HCT116 (cell line): ENCODE measurements around the gene RPL15. TPM values are rescaled to one million over a fixed set of nuclear protein-coding genes. Genes with fewer than 3 reads are reported as not detected.

Experiments used
- ATAC-seq: fragments of 200-7000 bp; cut with Tn5 transposase; 2 replicates; pipeline ENCODE4 v1.9.1; 2020; ENCODE audit warnings: mild to moderate bottlenecking, moderate library complexity
- BruUV-seq: library from RNA; stranded (reverse); fragments of 400-500 nt; replicated peaks from 2 replicates; lab custom pipeline; 2021; lab: Mats Ljungman, UMichigan
- CTCF ChIA-PET: fragments of 300-600 bp; sonication (Branson Sonifier 250); formaldehyde crosslinking; loops from one replicate; lab custom pipeline; 2021; ENCODE audit warnings: antibody characterized with exemption; lab: Charles Lee
- POLR2A ChIA-PET: fragments of 300-600, 350-600 bp; sonication (Branson Sonifier 250); formaldehyde crosslinking; loops from one replicate; lab custom pipeline; 2021; ENCODE audit warnings: antibody characterized with exemption; lab: Charles Lee
- RAD21 ChIA-PET, 2 experiments: fragments of 300-600 bp; sonication (Branson Sonifier 250); formaldehyde crosslinking; loops; one replicate each; lab custom pipeline; 2023; ENCODE audit warnings: low total read pairs in 2 of 2; ENCODE audit not compliant: uncharacterized antibody in 2 of 2, unreplicated experiment in 2 of 2, low non-redundant PET in 1 of 2; lab: Charles Lee
- DNase-seq: peaks from one replicate; pipeline ENCODE4 v3.0.0-alpha.2; 2010; ENCODE audit warnings: low read depth, low spot score
- H2AFZ ChIP-seq: fragments of 200-600 bp; shearing (Covaris generic), sonication (generic); 2 replicates; pipeline ENCODE4 v1.6.1; 2017; ENCODE audit warnings: low read depth, mixed run types, mixed read lengths, antibody characterized with exemption, low read length; ENCODE audit not compliant: poor library complexity, severe bottlenecking
- H3K27ac ChIP-seq: 2 replicates; pipeline ENCODE4 v1.5.1; 2012; ENCODE audit warnings: low read depth, low read length
- H3K27me3 ChIP-seq: fragments of 200-600 bp; sonication (generic); 2 replicates; pipeline ENCODE4 v1.6.1; 2016; ENCODE audit warnings: mixed run types, low read length, mixed read lengths; ENCODE audit not compliant: insufficient read depth
- H3K36me3 ChIP-seq, 2 experiments: fragments of 200-500 bp in 1 of 2; fragments of 200-600 bp in 1 of 2; sonication (Bioruptor generic) in 1 of 2; sonication (generic) in 1 of 2; 2 replicates each; pipeline versions ENCODE4 v1.5.1 to v1.6.1; 2014 to 2016; ENCODE audit warnings: low read length in 2 of 2, inconsistent platforms in 1 of 2, mixed read lengths in 1 of 2, mixed run types in 1 of 2; ENCODE audit not compliant: insufficient read depth in 2 of 2, control insufficient read depth in 1 of 2
- H3K4me1 ChIP-seq, 2 experiments: fragments of 200-600 bp in 1 of 2; sonication (generic) in 1 of 2; 2 replicates each; pipeline versions ENCODE4 v1.5.1 to v1.6.1; 2012 to 2017; ENCODE audit warnings: low read length in 2 of 2, inconsistent platforms in 1 of 2, mild to moderate bottlenecking in 1 of 2, mixed read lengths in 1 of 2, mixed run types in 1 of 2, moderate library complexity in 1 of 2; ENCODE audit not compliant: insufficient read depth in 2 of 2, control insufficient read depth in 1 of 2
- H3K4me2 ChIP-seq: fragments of 200-600 bp; sonication (generic); 2 replicates; pipeline ENCODE4 v1.6.1; 2017; ENCODE audit warnings: mixed run types, low read length, mixed read lengths
- H3K4me3 ChIP-seq, 2 experiments: fragments of 200-600 bp in 1 of 2; sonication (generic) in 1 of 2; replicated peaks in 1 of 2; 2 replicates each; pipeline ENCODE4 v1.5.1; 2011 to 2016; ENCODE audit warnings: low read length in 2 of 2, control low read depth in 1 of 2, low read depth in 1 of 2, mild to moderate bottlenecking in 1 of 2, mixed read lengths in 1 of 2, mixed run types in 1 of 2
- H3K79me2 ChIP-seq: fragments of 200-600 bp; sonication (generic); 2 replicates; pipeline ENCODE4 v1.6.1; 2017; ENCODE audit warnings: mild to moderate bottlenecking, mixed run types, low read length, moderate library complexity, mixed read lengths; ENCODE audit not compliant: insufficient read depth
- H3K9ac ChIP-seq: fragments of 200-600 bp; sonication (generic); 2 replicates; pipeline ENCODE4 v1.6.1; 2016; ENCODE audit warnings: low read length, mixed read lengths
- H3K9me2 ChIP-seq: fragments of 200-600 bp; sonication (generic), shearing (Covaris generic); 2 replicates; pipeline ENCODE4 v1.6.1; 2017; ENCODE audit warnings: mixed run types, mild to moderate bottlenecking, moderate library complexity; ENCODE audit not compliant: insufficient read depth
- H3K9me3 ChIP-seq, 2 experiments: fragments of 200-500 bp in 1 of 2; fragments of 200-600 bp in 1 of 2; sonication (Bioruptor generic) in 1 of 2; sonication (generic) in 1 of 2; 2 replicates each; pipeline ENCODE4 v1.6.1; 2014 to 2017; ENCODE audit warnings: low read length in 2 of 2, mixed read lengths in 2 of 2, inconsistent platforms in 1 of 2, low read depth in 1 of 2, mild to moderate bottlenecking in 1 of 2, mixed run types in 1 of 2, moderate library complexity in 1 of 2; ENCODE audit not compliant: control insufficient read depth in 1 of 2, insufficient read depth in 1 of 2
- H4K20me1 ChIP-seq: fragments of 200-600 bp; sonication (generic), shearing (Covaris generic); 2 replicates; pipeline ENCODE4 v1.6.1; 2017; ENCODE audit warnings: mixed run types, mild to moderate bottlenecking, moderate library complexity; ENCODE audit not compliant: insufficient read depth
- ATF3 ChIP-seq: IDR thresholded peaks from 2 replicates; pipeline ENCODE4 v1.6.1; 2012
- CEBPB ChIP-seq: IDR thresholded peaks from 2 replicates; pipeline ENCODE4 v1.6.1; 2012; ENCODE audit warnings: low read depth
- EZH2 ChIP-seq: fragments of 200-600 bp; sonication (generic); IDR thresholded peaks from 2 replicates; pipeline ENCODE4 v1.6.1; 2017; ENCODE audit warnings: antibody characterized with exemption, mixed run types
- EZH2phosphoT487 ChIP-seq: fragments of 200-600 bp; IDR thresholded peaks from 2 replicates; pipeline ENCODE4 v1.6.1; 2018; ENCODE audit warnings: antibody characterized with exemption, borderline replicate concordance
- JUND ChIP-seq: IDR thresholded peaks from 2 replicates; pipeline ENCODE4 v1.6.1; 2012
- POLR2A ChIP-seq: IDR thresholded peaks from 2 replicates; pipeline ENCODE4 v1.7.0; 2011; ENCODE audit warnings: borderline replicate concordance; ENCODE audit not compliant: insufficient read depth, insufficient read length; ENCODE audit errors: extremely low read depth
- POLR2AphosphoS5 ChIP-seq: IDR thresholded peaks from 2 replicates; pipeline ENCODE4 v1.6.1; 2011; ENCODE audit warnings: mild to moderate bottlenecking, low read depth, low read length, moderate library complexity
- REST ChIP-seq: IDR thresholded peaks from 2 replicates; pipeline ENCODE4 v1.6.1; 2012; ENCODE audit warnings: low read depth
- SIN3A ChIP-seq: IDR thresholded peaks from 2 replicates; pipeline ENCODE4 v1.6.1; 2012; ENCODE audit warnings: low read depth
- SRF ChIP-seq: IDR thresholded peaks from 2 replicates; pipeline ENCODE4 v1.6.1; 2012; ENCODE audit warnings: low read depth
- TCF7L2 ChIP-seq: IDR thresholded peaks from 2 replicates; pipeline ENCODE4 v1.7.0; 2011; ENCODE audit warnings: borderline replicate concordance, inconsistent platforms; ENCODE audit not compliant: insufficient read depth, insufficient read length; ENCODE audit errors: extremely low read depth
- YY1 ChIP-seq: IDR thresholded peaks from 2 replicates; pipeline ENCODE4 v1.6.1; 2011; ENCODE audit warnings: low read length, low read depth, moderate library complexity, mild to moderate bottlenecking; ENCODE audit not compliant: insufficient replicate concordance; ENCODE audit errors: extremely low read depth
- ZBTB33 ChIP-seq: IDR thresholded peaks from 2 replicates; pipeline ENCODE4 v1.6.1; 2011; ENCODE audit warnings: mild to moderate bottlenecking, low read length, moderate library complexity; ENCODE audit not compliant: insufficient replicate concordance; ENCODE audit errors: extremely low read depth
- ZFX ChIP-seq: fragments of 450-650 bp; IDR thresholded peaks from 2 replicates; pipeline ENCODE4 v1.6.1; 2017
- ZNF274 ChIP-seq: fragments of 200-500 bp; sonication (Bioruptor generic); IDR thresholded peaks from 2 replicates; pipeline ENCODE4 v1.6.1; 2014; ENCODE audit warnings: mild to moderate bottlenecking, low read depth, low read length, inconsistent platforms
- intact Hi-C: fragments of 100-400 bp; cut with micrococcal nuclease; formaldehyde crosslinking; loops from 2 replicates; pipeline ENCODE4 v1.10.0; 2022
- total RNA-seq: library from RNA; stranded (reverse); gene quantifications from one replicate; pipeline ENCODE4 v1.2.1, GENCODE V29; 2021; ENCODE audit not compliant: unreplicated experiment
- TF ChIP-seq, protein P1 (sequence below), 3 experiments: fragments of 200-600 bp in 1 of 3; sonication (generic) in 1 of 3; IDR thresholded peaks in 2 of 3; conservative IDR thresholded peaks in 1 of 3; 2 replicates each; pipeline ENCODE4 v1.5.1; 2012 to 2017; ENCODE audit warnings: low read depth in 2 of 3, low read length in 2 of 3, antibody characterized with exemption in 1 of 3, borderline replicate concordance in 1 of 3, control low read depth in 1 of 3, mild to moderate bottlenecking in 1 of 3, mixed read lengths in 1 of 3, mixed run types in 1 of 3, moderate library complexity in 1 of 3; ENCODE audit not compliant: insufficient read depth in 1 of 3

Gene RPL15
- total RNA-seq, 1 experiment from 2014 or later = 2,177 TPM

- TF ChIP-seq SRF = no peak; the same call in 1 of the 2 replicates
Measured at GRCh38 chr3:23945913-23946687, 29.2 kb downstream of the RPL15 start (continued).

DNA sequence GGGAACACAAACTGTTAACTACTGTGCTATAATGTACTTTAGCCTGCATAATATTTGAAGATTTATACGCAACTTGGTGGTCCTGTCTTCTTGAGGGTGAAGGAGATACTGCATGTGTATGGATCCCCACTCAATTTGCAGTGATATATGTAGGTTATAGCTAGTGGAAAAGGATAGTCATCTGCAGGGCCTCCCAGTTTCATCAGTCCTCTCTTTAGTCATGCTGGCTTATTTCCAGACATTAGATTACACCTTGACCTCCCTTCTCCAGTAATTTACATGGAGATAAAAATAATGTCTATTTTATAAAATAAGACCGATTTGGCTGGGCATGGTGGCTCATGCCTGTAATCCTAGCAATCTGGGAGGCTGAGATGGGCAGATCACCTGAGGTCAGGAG, 31.8 kb downstream of the RPL15 start:
- Histone ChIP-seq H2AFZ (no peak overlapping the region), H3K4me1 (peaks cover 46 to 67% of the 10 kb centered on the region in 2 experiments), H3K4me2 (peak overlapping the region; percentile 96), H3K27me3 (no peaks in the 10 kb centered on the region), H4K20me1 (peaks cover 14% of the 10 kb centered on the region; the same call in 1 of the 2 replicates), H3K36me3 (no peaks in the 10 kb centered on the region), H3K4me3 (no peak overlapping the region), H3K9me3 (no peaks in the 10 kb centered on the region), H3K27ac (no peak overlapping the region), H3K9ac (peak overlapping the region; percentile 10), H3K79me2 (peaks cover 76% of the 10 kb centered on the region), H3K9me2 (no peaks in the 10 kb centered on the region)
- ChIA-PET CTCF (no interaction called here), POLR2A (interaction anchor here (0.6 kb wide), 2 partner anchors 10 to 32 kb away, joined by 3 read pairs; partner anchors contain the start of genes NKIRAS1 and RPL15), RAD21 (no interaction called here)
- no peak for DNase-seq
- ATAC-seq = no peak
- BruUV-seq = no TSS peak
- intact Hi-C loops = no loop called here
- TF ChIP-seq EZH2phosphoT487 (no peak), ZFX (no peak), CEBPB (0 out of 2 replicates have a peak, but pooled peaks have one; percentile 24), ATF3 (no peak), SRF (no peak), POLR2AphosphoS5 (no peak; the same call in 1 of the 2 replicates), EZH2 (no peak), TCF7L2 (no peak), REST (no peak), ZNF274 (no peak), SIN3A (no peak), ZBTB33 (no peak), POLR2A (no peak), JUND (peak; percentile 20; the same call in 1 of the 2 replicates), YY1 (no peak)
- TF ChIP-seq, protein P1, sequence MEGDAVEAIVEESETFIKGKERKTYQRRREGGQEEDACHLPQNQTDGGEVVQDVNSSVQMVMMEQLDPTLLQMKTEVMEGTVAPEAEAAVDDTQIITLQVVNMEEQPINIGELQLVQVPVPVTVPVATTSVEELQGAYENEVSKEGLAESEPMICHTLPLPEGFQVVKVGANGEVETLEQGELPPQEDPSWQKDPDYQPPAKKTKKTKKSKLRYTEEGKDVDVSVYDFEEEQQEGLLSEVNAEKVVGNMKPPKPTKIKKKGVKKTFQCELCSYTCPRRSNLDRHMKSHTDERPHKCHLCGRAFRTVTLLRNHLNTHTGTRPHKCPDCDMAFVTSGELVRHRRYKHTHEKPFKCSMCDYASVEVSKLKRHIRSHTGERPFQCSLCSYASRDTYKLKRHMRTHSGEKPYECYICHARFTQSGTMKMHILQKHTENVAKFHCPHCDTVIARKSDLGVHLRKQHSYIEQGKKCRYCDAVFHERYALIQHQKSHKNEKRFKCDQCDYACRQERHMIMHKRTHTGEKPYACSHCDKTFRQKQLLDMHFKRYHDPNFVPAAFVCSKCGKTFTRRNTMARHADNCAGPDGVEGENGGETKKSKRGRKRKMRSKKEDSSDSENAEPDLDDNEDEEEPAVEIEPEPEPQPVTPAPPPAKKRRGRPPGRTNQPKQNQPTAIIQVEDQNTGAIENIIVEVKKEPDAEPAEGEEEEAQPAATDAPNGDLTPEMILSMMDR (IDR thresholded peaks at IDR 0.05 in 2 of 3, conservative IDR thresholded peaks at IDR 0.05 in 1 of 3; ENCODE audit: borderline replicate concordance in 1 of 3, insufficient read depth in 1 of 3, low read depth in 2 of 3, low read length in 2 of 3) = no peak
